MG63 (cell line): ENCODE measurements around the gene SULT2A1. TPM values are rescaled to one million over a fixed set of nuclear protein-coding genes. Genes with fewer than 3 reads are reported as not detected.
"Not testable (repeated sequence)": the region's sequence is repeated elsewhere in the genome, so short reads cannot be mapped to it uniquely, and the experiment has no call there.

Experiments
- DNase-seq: peaks from one replicate; pipeline ENCODE4 v3.0.0-alpha.2; 2020
- H3K27me3 ChIP-seq: fragments of 250-450 bp; sonication (Bioruptor Pico); 2 replicates; pipeline ENCODE4 v1.5.1; 2020; ENCODE audit warnings: mild to moderate bottlenecking, moderate library complexity
- H3K36me3 ChIP-seq: fragments of 250-450 bp; sonication (Bioruptor Pico); 2 replicates; pipeline ENCODE4 v1.5.1; 2020; ENCODE audit warnings: mild to moderate bottlenecking, moderate library complexity
- H3K4me3 ChIP-seq: fragments of 250-450 bp; sonication (Bioruptor Pico); 2 replicates; pipeline ENCODE4 v1.5.1; 2020; ENCODE audit warnings: mild to moderate bottlenecking, moderate library complexity
- H3K9me3 ChIP-seq: fragments of 250-450 bp; sonication (Bioruptor Pico); 2 replicates; pipeline ENCODE4 v1.5.1; 2020; ENCODE audit warnings: mild to moderate bottlenecking, moderate library complexity
- total RNA-seq: library from RNA; depleted of rRNA; stranded (reverse); fragments of >200 nt; shearing (Covaris generic); gene quantifications from 2 replicates; pipeline ENCODE4 v1.2.3, GENCODE V29; 2014; ENCODE audit warnings: low replicate concordance

SULT2A1 gene
- total RNA-seq, 1 experiment from 2014 or later: not detected

GRCh38 chr19:47879385-47879784 is 6.7 kb downstream of the SULT2A1 start:
- not testable (repeated sequence) for H3K36me3 ChIP-seq, H3K9me3 ChIP-seq, DNase-seq, H3K4me3 ChIP-seq
- H3K27me3 ChIP-seq: peaks cover 32% of the 10 kb centered on the region

DNA sequence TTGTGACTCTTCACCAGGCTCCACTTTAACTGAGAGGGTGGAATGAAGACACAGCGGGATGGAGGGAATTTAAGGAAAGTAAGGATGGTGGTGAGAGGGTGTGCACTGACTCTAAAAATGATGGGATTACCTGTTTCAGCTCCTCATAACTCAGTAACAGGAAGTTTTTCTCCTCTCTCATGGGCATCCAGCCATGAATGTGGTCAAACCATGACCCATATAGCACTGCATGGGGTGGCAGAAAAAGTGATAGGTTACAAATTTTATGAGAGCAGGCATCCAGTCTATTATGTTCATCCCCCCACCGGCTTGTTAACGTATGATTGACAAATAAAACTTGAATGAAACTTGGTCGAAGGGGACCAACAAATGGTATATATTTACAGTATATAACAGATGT is 7.2 kb downstream of the SULT2A1 start:
- DNase-seq: no peak
- Histone ChIP-seq H3K9me3 (no peaks in the 10 kb centered on the region), H3K27me3 (peaks cover 32% of the 10 kb centered on the region), H3K4me3 (no peak overlapping the region), H3K36me3 (no peaks in the 10 kb centered on the region)

- Histone ChIP-seq H3K9me3 (no peaks in the 10 kb centered on the region), H3K27me3 (peaks cover 7% of the 10 kb centered on the region; the same call in 1 of the 2 replicates), H3K36me3 (no peaks in the 10 kb centered on the region), H3K4me3 (no peak overlapping the region)
- DNase-seq: no peak
Observed at GRCh38 chr19:47865166-47865565, 20.9 kb downstream of the SULT2A1 start.

DNA sequence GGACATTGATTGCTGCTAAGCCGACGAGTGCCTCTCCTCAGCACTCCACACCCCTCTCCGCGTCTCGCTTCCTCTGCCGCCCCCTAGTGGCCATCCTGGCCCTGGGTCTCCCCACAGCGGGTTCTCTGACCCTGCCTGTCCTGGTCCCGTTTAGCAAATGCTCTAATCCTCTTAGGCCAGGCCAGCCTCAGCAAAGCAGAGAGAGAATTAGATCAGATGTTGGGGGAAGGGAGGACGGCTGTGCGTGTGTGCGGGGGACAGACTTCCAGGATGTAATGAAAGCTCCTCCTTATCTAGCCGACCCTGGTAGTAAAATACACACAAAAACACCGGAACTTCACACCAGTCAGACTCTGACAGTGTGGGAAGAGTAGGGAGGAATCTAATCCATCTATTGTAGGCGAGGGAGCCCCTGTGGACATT is 22.6 kb downstream of the SULT2A1 start:
- DNase-seq: peak; percentile 81
- H3K27me3 ChIP-seq: peaks cover 4% of the 10 kb centered on the region; the same call in 1 of the 2 replicates
- H3K36me3 ChIP-seq: no peaks in the 10 kb centered on the region
- H3K9me3 ChIP-seq: no peaks in the 10 kb centered on the region
- no peak overlapping the region for H3K4me3 ChIP-seq

GRCh38 chr19:47861630-47862029 is 24.5 kb downstream of the SULT2A1 start:
- Histone ChIP-seq H3K27me3 (no peaks in the 10 kb centered on the region), H3K4me3 (no peak overlapping the region), H3K36me3 (no peaks in the 10 kb centered on the region), H3K9me3 (no peaks in the 10 kb centered on the region)
- no peak for DNase-seq

DNA sequence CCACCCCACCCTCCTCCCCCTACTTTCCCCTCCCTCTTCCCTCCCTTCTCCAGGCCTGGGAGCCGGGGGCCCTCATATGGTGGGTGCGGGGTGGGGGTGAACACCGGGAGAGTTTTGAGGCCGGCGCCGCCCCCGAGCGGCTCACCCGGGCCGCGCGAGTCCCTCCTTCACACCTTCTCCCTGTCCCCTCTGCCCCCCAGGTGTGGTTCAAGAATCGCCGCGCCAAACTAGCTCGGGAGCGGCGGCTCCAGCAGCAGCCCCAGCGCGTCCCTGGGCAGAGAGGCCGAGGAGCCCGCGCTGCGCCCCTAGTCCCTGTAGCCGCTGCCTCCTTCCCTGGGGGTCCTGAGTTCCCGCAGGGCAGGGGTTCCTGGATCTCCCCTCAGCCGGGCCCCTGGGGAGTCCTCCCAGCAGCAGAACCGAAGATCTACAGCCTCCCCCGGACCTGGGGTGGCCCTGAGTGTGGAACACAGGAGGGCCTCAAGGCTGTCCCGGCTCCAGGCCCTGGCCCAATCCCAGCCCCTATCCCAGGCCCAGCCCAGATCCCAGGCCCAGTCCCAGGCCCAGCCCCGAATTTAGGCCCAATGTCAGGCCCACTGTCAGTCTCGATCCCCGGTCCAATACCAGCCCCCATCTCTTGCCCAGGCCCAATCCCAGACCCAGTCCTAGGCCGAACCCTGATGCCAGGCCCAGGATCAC is 25.4 kb downstream of the SULT2A1 start:
- DNase-seq: no peak
- no peaks in the 10 kb centered on the region for H3K36me3 ChIP-seq
- no peak overlapping the region for H3K4me3 ChIP-seq
- no peaks in the 10 kb centered on the region for H3K27me3 ChIP-seq
- no peaks in the 10 kb centered on the region for H3K9me3 ChIP-seq

DNA sequence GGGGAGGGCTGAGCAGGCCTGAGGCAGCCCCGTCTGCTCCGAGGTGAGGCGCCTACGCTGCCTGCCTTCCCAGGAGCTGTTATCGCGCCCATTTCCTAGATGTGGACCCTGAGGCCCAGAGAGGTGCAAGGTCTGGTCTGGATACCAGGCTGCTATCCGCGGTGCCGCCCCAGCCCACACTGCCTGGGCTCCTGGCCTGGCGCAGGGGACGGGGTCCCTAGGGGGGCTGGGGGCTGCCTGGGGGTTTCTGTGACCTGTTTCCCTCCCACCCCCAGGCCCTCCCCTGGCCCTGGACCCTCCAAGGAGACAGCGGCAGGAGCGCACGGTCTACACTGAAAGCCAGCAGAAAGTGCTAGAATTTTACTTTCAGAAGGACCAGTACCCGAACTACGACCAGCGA is 26.3 kb downstream of the SULT2A1 start:
- H3K9me3 ChIP-seq, H3K27me3 ChIP-seq, H3K36me3 ChIP-seq, H3K4me3 ChIP-seq, DNase-seq: not testable (repeated sequence)

- not testable (repeated sequence) for H3K9me3 ChIP-seq, H3K27me3 ChIP-seq, DNase-seq, H3K36me3 ChIP-seq, H3K4me3 ChIP-seq
Observed at GRCh38 chr19:47858646-47859285, 27.3 kb downstream of the SULT2A1 start, which contains the start of gene TPRX2. Gene TPRX2, plus strand, starts transcription at chr19:47859235. Its CDS starts 12 bp downstream, at chr19:47859247.

GRCh38 chr19:47858231-47858630 is 27.9 kb downstream of the SULT2A1 start:
- peak; percentile 80 for DNase-seq

GRCh38 chr19:47854459-47854858 is 31.7 kb downstream of the SULT2A1 start:
- Histone ChIP-seq H3K9me3 (no peaks in the 10 kb centered on the region), H3K36me3 (no peaks in the 10 kb centered on the region), H3K27me3 (peaks cover 4% of the 10 kb centered on the region; the same call in 1 of the 2 replicates), H3K4me3 (no peak overlapping the region)
- DNase-seq: no peak

More at GRCh38 chr19:47858231-47858630, 27.9 kb downstream of the SULT2A1 start:
- not testable (repeated sequence) for H3K36me3 ChIP-seq, H3K27me3 ChIP-seq, H3K4me3 ChIP-seq, H3K9me3 ChIP-seq

DNA sequence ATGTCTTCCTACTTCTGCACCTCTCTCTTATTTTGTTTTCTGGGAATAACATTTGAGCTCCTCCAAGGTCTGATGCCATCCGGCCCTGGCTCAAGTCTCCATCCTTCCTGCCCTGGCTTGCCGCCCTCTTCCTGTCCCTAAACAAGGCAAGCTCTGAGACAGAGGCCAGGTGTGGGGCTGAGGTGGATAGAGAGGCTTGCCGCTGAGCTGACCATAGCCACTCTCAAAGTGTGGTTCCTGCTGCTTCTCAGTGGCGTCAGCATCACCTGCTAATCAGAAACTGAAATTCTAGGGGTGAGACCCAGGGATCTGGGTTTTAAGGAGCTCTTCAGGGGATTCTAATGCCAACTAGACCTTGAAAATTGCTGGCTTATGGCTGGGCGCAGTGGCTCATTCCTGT is 33.1 kb downstream of the SULT2A1 start:
- DNase-seq: no peak
- peaks cover 15% of the 10 kb centered on the region for H3K27me3 ChIP-seq
- no peaks in the 10 kb centered on the region for H3K9me3 ChIP-seq
- H3K4me3 ChIP-seq: no peak overlapping the region
- no peaks in the 10 kb centered on the region for H3K36me3 ChIP-seq

GRCh38 chr19:47848823-47849473 is 37.2 kb downstream of the SULT2A1 start:
- DNase-seq: peak; percentile 39
- Histone ChIP-seq H3K27me3 (peaks cover 19% of the 10 kb centered on the region), H3K4me3 (peak overlapping the region; percentile 17; the same call in 1 of the 2 replicates), H3K9me3 (no peaks in the 10 kb centered on the region), H3K36me3 (no peaks in the 10 kb centered on the region)

DNA sequence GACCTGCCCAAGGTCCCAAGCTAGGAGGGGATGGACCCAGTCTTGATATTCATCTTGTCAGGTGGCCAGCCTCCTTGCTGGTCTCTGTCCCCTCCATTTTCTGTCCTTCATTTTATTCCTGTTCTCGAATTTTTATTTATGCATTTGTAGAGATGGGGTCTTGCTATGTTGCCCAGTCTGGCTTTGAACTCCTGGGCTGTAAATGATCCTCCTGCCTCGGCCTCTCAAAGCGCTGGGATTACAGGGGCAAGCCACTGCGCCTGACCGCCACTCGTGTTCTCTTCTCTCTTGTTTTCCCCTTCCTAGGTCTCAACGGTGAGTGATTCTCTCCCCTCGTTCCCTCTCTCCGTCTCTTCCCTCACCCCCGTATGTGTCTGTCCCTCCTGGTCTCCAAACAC is 37.7 kb downstream of the SULT2A1 start:
- H3K36me3 ChIP-seq: no peaks in the 10 kb centered on the region
- H3K4me3 ChIP-seq: no peak overlapping the region
- DNase-seq: no peak
- peaks cover 19% of the 10 kb centered on the region for H3K27me3 ChIP-seq
- no peaks in the 10 kb centered on the region for H3K9me3 ChIP-seq

GRCh38 chr19:47842941-47843340 is 43.2 kb downstream of the SULT2A1 start:
- Histone ChIP-seq H3K27me3 (peaks cover 4% of the 10 kb centered on the region), H3K9me3 (no peaks in the 10 kb centered on the region), H3K4me3 (no peak overlapping the region), H3K36me3 (no peaks in the 10 kb centered on the region)
- no peak for DNase-seq

GRCh38 chr19:47839913-47840312 is 46.2 kb downstream of the SULT2A1 start:
- Histone ChIP-seq H3K36me3 (no peaks in the 10 kb centered on the region), H3K27me3 (no peaks in the 10 kb centered on the region), H3K9me3 (no peaks in the 10 kb centered on the region), H3K4me3 (no peak overlapping the region)
- no peak for DNase-seq

DNA sequence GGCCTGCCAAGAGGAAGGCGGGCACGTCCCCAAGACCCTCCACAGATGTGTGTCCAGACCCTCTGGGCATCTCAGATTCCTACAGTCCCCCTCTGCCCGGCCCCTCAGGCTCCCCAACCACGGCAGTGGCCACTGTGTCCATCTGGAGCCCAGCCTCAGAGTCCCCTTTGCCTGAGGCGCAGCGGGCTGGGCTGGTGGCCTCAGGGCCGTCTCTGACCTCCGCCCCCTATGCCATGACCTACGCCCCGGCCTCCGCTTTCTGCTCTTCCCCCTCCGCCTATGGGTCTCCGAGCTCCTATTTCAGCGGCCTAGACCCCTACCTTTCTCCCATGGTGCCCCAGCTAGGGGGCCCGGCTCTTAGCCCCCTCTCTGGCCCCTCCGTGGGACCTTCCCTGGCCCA is 46.7 kb downstream of the SULT2A1 start:
- Histone ChIP-seq H3K36me3 (no peaks in the 10 kb centered on the region), H3K9me3 (no peaks in the 10 kb centered on the region), H3K4me3 (no peak overlapping the region), H3K27me3 (no peaks in the 10 kb centered on the region)
- DNase-seq: no peak

DNA sequence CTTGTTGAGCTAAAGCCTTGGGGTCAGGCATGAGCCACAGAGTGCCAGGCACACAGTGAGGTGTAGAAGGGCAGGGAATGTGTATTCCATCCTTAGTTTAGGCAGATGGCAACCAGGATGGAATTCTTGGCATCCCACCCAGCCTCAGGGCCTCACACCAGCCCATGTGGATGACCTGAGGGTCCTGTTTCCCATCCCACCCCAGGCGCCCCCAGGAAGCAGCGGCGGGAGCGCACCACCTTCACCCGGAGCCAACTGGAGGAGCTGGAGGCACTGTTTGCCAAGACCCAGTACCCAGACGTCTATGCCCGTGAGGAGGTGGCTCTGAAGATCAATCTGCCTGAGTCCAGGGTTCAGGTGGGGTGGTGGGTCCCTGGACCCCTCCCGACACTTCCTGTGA is 50.1 kb downstream of the SULT2A1 start:
- H3K27me3 ChIP-seq: peaks cover 3% of the 10 kb centered on the region; the same call in 1 of the 2 replicates
- H3K9me3 ChIP-seq: no peaks in the 10 kb centered on the region
- no peaks in the 10 kb centered on the region for H3K36me3 ChIP-seq
- no peak overlapping the region for H3K4me3 ChIP-seq
- DNase-seq: no peak
